GM06990 (cell line): ENCODE data around the gene DSCAML1.

Experiments
- DNase-seq: peaks from one replicate; pipeline ENCODE4 v3.0.0-alpha.2; 2011; ENCODE audit not compliant: insufficient read length; ENCODE audit errors: extremely low read depth
- H3K27me3 ChIP-seq: replicated peaks from 2 replicates; pipeline ENCODE4 v1.6.0; 2011; ENCODE audit warnings: low read length; ENCODE audit not compliant: control insufficient read depth, insufficient read depth
- H3K36me3 ChIP-seq: 2 replicates; pipeline ENCODE4 v1.5.1; 2011; ENCODE audit warnings: low read length; ENCODE audit not compliant: control insufficient read depth, insufficient read depth
- H3K4me3 ChIP-seq: replicated peaks from 2 replicates; pipeline ENCODE4 v1.5.1; 2011; ENCODE audit warnings: low read depth, mild to moderate bottlenecking, control low read depth, low read length
- TF ChIP-seq, protein P1 (sequence below): IDR thresholded peaks from 2 replicates; pipeline ENCODE4 v1.5.1; 2011; ENCODE audit warnings: low read length, control low read depth, mild to moderate bottlenecking, inconsistent platforms; ENCODE audit not compliant: insufficient read depth, poor library complexity, severe bottlenecking

The DSCAML1 gene

GRCh38 chr11:117629891-117630538 is 167.0 kb downstream of the DSCAML1 start:
- peaks cover 4% of the 10 kb centered on the region; the same call in 1 of the 2 replicates for H3K27me3 ChIP-seq
- no peak for DNase-seq
- H3K36me3 ChIP-seq = no peaks in the 10 kb centered on the region
- no peak overlapping the region for H3K4me3 ChIP-seq
- TF ChIP-seq, protein P1, sequence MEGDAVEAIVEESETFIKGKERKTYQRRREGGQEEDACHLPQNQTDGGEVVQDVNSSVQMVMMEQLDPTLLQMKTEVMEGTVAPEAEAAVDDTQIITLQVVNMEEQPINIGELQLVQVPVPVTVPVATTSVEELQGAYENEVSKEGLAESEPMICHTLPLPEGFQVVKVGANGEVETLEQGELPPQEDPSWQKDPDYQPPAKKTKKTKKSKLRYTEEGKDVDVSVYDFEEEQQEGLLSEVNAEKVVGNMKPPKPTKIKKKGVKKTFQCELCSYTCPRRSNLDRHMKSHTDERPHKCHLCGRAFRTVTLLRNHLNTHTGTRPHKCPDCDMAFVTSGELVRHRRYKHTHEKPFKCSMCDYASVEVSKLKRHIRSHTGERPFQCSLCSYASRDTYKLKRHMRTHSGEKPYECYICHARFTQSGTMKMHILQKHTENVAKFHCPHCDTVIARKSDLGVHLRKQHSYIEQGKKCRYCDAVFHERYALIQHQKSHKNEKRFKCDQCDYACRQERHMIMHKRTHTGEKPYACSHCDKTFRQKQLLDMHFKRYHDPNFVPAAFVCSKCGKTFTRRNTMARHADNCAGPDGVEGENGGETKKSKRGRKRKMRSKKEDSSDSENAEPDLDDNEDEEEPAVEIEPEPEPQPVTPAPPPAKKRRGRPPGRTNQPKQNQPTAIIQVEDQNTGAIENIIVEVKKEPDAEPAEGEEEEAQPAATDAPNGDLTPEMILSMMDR = no peak

DNA sequence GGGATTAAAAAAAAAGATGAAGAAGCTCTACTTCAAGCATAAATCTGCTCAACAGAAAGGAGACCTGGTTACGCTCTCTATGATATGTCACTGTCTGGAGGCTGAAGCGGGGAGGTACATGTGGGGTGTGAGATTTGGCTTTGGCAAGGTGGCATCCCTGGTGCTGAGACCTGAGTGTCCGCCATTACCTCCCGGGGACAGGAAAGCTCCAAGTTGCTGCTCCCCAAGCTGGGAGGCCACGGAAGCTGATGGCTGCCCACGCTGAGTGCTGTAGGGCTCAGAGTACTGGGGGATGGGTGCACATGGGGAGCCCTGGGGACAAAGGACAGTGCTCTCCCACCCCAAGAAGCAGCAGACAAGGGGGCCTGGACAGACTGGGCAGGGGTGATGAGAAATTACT is 167.9 kb downstream of the DSCAML1 start:
- DNase-seq = no peak
- peaks cover 4% of the 10 kb centered on the region; the same call in 1 of the 2 replicates for H3K27me3 ChIP-seq
- no peaks in the 10 kb centered on the region for H3K36me3 ChIP-seq
- TF ChIP-seq, protein P1 = no peak
- H3K4me3 ChIP-seq = no peak overlapping the region

GRCh38 chr11:117627259-117627658 is 169.8 kb downstream of the DSCAML1 start:
- Histone ChIP-seq H3K27me3 (peaks cover 5% of the 10 kb centered on the region; the same call in 1 of the 2 replicates), H3K4me3 (no peak overlapping the region), H3K36me3 (no peaks in the 10 kb centered on the region)
- DNase-seq = no peak
- TF ChIP-seq, protein P1 = no peak

GRCh38 chr11:117626576-117626975 is 170.4 kb downstream of the DSCAML1 start:
- no peak overlapping the region for H3K4me3 ChIP-seq
- TF ChIP-seq, protein P1 = no peak
- peaks cover 5% of the 10 kb centered on the region; the same call in 1 of the 2 replicates for H3K27me3 ChIP-seq
- DNase-seq = no peak
- no peaks in the 10 kb centered on the region for H3K36me3 ChIP-seq

DNA sequence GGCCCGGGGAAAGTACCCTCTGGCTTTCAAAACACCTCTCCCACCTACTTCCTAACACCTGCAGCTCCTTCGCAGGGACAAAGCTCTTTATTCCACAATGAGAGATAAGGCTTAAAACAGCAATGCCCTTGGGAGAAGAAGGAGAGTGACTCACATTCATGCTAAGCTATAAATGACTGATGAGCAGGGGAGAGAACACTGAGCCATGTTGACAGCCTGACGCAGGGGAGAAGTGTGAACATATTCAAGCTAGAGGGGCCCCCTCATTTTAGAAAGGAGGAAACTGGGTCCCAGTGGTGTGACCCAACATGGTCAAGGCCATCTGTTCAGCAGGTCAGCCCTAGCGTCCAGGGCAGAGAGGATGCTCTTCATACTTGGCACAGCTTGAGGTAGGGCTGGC is 171.8 kb downstream of the DSCAML1 start:
- Histone ChIP-seq H3K36me3 (no peaks in the 10 kb centered on the region), H3K27me3 (peaks cover 5% of the 10 kb centered on the region; the same call in 1 of the 2 replicates), H3K4me3 (no peak overlapping the region)
- TF ChIP-seq, protein P1 = no peak
- no peak for DNase-seq
